ENCODE data around the gene GPD2.
"Not testable (repeated sequence)": the region's sequence is repeated elsewhere in the genome, so short reads cannot be mapped to it uniquely, and the experiment has no call there.

Gene GPD2

DNA sequence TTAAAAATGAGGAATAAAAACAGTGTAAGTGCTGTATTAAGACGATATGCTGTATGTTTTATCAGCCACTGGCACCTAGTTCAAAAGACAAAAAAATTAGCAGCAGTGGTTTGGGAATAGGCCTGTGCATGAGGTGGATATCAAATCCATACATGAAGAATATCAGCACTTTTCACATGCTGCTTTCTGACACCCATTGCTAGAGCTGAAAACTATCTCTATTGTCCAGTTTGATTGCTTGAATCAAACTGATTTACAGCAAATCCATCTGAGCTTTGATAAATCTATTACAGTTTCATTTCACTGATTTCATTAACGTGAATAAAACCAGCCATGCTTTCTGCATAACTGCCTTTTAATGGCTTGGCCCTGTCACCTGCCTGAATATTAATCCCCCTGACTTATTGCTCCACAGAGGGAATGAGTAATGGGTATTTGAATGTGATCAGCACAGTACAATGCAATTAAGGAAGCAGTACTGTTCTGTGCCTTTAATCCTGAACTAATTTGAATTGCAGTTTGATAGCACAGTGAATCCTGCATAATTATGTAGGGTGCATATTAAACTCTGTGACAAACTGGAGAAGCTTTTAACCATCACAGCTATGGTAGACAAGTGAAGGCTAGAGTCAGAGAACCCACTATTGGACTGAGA, 154.0 kb downstream of the GPD2 start:
- no peak for ATAC-seq

DNA sequence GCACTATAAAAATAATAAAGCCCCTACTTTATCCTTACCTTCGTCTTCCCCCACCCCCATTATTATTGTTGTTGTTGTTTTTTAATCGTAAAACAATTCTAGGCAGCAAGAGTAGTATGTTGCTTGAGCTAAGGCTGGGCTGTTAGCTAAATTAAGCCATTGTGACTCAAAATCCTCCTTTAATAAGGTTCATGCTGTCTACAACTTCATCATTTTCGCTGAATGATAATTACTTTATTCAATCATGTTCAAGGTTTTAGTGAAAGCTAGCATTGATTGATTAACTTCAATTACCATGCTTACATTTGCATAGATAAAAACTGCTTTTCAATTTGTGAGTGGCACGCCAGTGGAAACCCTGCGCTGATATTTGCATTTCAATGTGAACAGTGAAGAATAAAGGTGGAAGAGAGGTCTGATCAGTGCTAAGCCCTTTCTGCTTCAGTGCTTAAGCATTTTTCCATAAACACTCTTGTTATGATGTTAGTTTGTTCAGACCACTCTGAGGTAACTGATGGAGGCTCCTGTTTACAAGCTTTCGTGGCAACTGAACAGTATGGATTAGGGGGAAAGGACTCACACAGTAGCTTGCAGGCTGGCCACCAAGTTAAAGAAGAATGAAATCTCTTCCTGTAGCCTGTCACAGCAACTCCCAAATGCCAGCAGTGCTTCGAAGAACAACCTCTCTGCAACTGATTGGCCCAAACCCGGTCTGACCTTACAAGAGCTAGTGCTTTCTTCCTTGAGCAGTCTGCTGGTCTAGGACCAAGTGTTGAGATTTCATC, 156.8 kb downstream of the GPD2 start:
- ATAC-seq = no peak

- ATAC-seq = no peak
These were observed 157.4 kb downstream of the GPD2 start for GRCh38 chr2:156593594-156593921.

- ATAC-seq = no peak
These were observed 162.4 kb downstream of the GPD2 start for GRCh38 chr2:156598563-156598962.

GRCh38 chr2:156600196-156600595, 164.0 kb downstream of the GPD2 start:
- ATAC-seq = no peak

- no peak for ATAC-seq
These were observed 165.8 kb downstream of the GPD2 start for GRCh38 chr2:156601855-156602551.

DNA sequence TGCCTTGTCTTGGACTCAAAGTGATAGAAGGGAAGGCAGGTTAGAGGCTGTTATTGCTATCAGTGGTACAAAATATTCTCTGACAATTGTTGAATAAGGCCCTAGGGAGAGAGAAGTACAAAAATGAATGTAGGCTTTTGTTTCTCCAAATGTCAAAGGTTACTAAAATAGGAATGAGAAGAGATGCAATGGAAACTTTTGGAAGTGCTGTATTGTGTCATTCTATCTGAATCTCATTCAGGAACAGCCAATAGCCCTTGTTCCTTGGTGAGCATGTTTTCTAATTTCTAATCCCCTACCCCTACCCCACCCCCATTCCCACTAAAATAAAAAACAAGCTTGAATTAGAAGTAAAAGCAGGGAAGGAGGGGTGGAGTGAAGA, 166.4 kb downstream of the GPD2 start:
- ATAC-seq = no peak

GRCh38 chr2:156615836-156616322, 179.7 kb downstream of the GPD2 start:
- ATAC-seq = no peak

- ATAC-seq = not testable (repeated sequence)
These were observed 181.9 kb downstream of the GPD2 start for GRCh38 chr2:156618071-156618470.

GRCh38 chr2:156619021-156619539, 182.9 kb downstream of the GPD2 start:
- ATAC-seq = no peak

DNA sequence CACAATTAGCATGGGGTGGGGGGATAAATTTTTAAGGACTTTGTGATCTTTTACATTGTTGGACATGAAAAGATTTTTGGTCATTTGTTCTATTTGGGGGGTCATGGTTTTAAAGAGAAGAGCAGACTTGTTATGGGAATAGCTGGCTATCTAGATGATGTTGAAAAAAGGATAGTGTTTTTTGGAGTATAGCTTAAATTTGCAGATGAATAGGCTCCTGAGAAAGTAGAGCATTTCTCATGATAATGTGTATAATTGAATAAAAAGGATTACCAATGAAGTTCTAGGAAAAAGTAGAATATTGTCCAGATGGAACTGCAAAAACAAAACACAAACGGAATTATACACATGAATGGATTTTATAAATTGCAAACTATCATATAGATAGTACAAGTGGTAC, 186.3 kb downstream of the GPD2 start:
- no peak for ATAC-seq

GRCh38 chr2:156625360-156626170, 189.4 kb downstream of the GPD2 start:
- no peak for ATAC-seq

DNA sequence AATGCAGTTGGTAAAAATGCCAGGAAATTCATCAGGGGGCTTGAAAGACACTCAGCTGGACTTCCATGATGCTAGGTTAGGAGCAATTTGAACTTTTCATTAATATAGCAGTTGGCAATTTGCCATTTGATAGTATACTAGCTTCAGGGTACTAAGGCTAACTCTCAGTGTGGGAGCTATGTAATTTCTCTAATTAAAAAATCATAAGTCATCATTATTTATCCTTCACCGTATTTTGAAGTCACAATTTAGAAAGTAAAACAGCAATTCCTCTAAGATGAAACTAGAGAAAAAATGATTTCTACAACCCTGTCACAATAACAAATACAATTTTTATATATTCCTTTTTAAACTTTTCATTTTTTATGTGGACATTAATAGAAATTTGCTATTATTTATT, 190.8 kb downstream of the GPD2 start:
- ATAC-seq = no peak

- no peak for ATAC-seq
These were observed 194.6 kb downstream of the GPD2 start for GRCh38 chr2:156630579-156631337.

- no peak for ATAC-seq
These were observed 199.5 kb downstream of the GPD2 start for GRCh38 chr2:156635646-156636045.
